ENCODE results near the gene RAB38. TPM values are rescaled to one million over a fixed set of nuclear protein-coding genes. Genes with fewer than 3 reads are reported as not detected.

RAB38 gene
- 1 to 10 TPM; 1.8 to 7.6 TPM for total RNA-seq

DNA sequence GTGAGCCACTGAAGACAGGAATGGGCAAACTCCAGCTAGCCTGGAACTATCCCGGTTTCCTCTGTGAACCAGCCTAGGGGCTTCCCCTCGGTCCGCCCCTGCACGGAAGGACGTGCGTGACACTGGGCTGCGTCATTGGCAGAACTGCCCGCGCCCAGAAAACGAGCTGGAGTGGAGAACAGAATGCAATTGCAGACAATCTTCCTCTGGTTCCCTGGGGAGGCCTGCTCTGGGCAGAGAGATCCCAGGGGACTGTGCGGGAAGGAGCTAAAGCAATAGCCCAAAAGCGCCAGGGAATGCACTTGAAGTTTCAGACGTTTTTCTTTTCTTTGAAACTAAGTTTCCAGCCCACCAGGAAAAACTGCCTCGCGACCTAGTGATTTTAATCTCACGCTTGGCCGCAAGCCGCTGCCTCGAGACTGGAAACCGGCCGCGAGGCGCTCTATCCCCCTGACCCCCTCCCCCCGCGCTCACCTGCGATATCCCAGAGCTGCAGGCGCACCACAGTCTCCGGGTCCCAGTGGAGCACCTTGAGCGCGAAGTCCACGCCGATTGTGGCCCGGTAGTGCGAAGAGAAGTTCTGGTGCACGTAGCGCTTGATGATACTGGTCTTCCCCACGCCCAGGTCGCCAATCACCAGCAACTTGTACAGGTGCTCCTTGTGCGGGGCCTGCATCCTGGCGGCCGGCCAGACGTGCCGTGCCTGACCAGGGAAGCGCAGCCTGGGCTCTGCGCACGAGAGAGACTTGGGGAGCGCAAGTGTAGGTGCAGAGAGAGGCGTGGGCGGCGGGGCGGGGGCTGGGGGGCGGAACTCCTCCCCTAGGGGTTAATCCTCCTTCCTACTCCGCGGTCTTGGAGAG lies at the start of gene RAB38:
Gene RAB38 (minus strand): TSS at position 735 of the 860 bp plus-strand sequence. CDS start 59 bp downstream, at position 676.
- intact Hi-C loops (cut with DNase I), result no loop called here
- peak within 1 kb of the TSS; percentile 18 to 36 for H3K4me3 ChIP-seq
- no peaks in the 10 kb centered on the region for H3K4me1 ChIP-seq (replicated peaks)
- WGBS, result under 1% methylated on average over 54 of the region's 54 CpGs
- no peaks in the 10 kb centered on the region for H3K9me3 ChIP-seq
- DNase-seq (ENCODE audit: low spot score), result peak; percentile 30
- no peaks in the 10 kb centered on the region for H3K36me3 ChIP-seq
- H3K27me3 ChIP-seq (replicated peaks; ENCODE audit: insufficient read depth), result no peaks in the 10 kb centered on the region
- peak; percentile 49 for TF ChIP-seq POLR2AphosphoS5 (IDR thresholded peaks at IDR 0.05)
- TF ChIP-seq POLR2A (IDR thresholded peaks at IDR 0.05), result peak; percentile 39
- TF ChIP-seq, protein P1, sequence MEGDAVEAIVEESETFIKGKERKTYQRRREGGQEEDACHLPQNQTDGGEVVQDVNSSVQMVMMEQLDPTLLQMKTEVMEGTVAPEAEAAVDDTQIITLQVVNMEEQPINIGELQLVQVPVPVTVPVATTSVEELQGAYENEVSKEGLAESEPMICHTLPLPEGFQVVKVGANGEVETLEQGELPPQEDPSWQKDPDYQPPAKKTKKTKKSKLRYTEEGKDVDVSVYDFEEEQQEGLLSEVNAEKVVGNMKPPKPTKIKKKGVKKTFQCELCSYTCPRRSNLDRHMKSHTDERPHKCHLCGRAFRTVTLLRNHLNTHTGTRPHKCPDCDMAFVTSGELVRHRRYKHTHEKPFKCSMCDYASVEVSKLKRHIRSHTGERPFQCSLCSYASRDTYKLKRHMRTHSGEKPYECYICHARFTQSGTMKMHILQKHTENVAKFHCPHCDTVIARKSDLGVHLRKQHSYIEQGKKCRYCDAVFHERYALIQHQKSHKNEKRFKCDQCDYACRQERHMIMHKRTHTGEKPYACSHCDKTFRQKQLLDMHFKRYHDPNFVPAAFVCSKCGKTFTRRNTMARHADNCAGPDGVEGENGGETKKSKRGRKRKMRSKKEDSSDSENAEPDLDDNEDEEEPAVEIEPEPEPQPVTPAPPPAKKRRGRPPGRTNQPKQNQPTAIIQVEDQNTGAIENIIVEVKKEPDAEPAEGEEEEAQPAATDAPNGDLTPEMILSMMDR (IDR thresholded peaks at IDR 0.05), result no peak
- peak within 1 kb of the TSS in 1 of 2 donors; percentile 41 for H3K27ac ChIP-seq

DNA sequence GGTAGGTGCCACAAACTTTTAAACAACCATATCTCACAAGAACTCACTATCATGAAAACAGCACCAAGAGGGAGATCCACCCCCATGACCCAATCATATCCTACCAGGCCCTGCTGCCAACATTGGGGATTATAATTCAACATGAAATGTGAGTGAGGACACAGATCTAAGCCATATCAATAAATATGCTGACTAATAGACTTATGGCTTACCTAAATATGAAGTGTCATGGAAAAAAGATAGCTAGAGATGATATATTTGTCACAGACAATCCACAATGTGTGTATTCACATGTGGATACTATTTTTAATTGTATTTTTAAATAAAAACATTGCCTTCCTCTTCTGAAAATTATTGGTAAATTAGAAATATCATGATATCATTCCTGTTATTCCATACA lies 38.2 kb upstream of the RAB38 start:
- TF ChIP-seq, protein P1 (IDR thresholded peaks at IDR 0.05), result no peak
- TF ChIP-seq POLR2AphosphoS5 (IDR thresholded peaks at IDR 0.05) (no peak), POLR2A (IDR thresholded peaks at IDR 0.05) (no peak)
- Histone ChIP-seq H3K4me1 (replicated peaks) (no peaks in the 10 kb centered on the region), H3K27ac (no peak overlapping the region), H3K27me3 (replicated peaks; ENCODE audit: insufficient read depth) (no peaks in the 10 kb centered on the region), H3K36me3 (no peaks in the 10 kb centered on the region), H3K9me3 (no peaks in the 10 kb centered on the region), H3K4me3 (no peak overlapping the region)
- intact Hi-C loops (cut with DNase I), result no loop called here
- DNase-seq (ENCODE audit: low spot score), result no peak

DNA sequence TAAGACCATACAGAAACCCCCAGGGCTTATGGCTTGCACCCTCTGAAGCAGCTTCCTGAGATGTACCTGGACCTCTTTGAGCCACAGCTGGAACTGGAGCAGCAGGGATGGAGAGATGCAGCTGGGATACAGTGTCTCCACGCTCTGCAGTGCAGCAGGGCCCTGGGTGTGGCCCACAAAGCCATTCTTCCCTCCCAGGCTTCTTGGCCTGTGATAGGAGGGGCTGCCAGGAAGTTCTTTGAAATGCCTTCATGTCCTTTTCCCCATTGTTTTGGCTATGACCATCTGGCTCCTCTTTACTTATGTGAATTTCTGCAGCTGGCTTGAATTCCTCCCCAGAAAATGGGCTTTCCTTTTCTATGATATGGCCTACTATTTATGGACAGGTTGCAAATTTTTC lies 37.1 kb upstream of the RAB38 start:
- Histone ChIP-seq H3K36me3 (no peaks in the 10 kb centered on the region), H3K4me1 (replicated peaks) (no peaks in the 10 kb centered on the region), H3K27me3 (replicated peaks; ENCODE audit: insufficient read depth) (no peaks in the 10 kb centered on the region), H3K27ac (no peak overlapping the region), H3K4me3 (no peak overlapping the region), H3K9me3 (no peaks in the 10 kb centered on the region)
- TF ChIP-seq, protein P1 (IDR thresholded peaks at IDR 0.05), result no peak
- TF ChIP-seq POLR2AphosphoS5 (IDR thresholded peaks at IDR 0.05) (no peak), POLR2A (IDR thresholded peaks at IDR 0.05) (no peak)
- intact Hi-C loops (cut with DNase I), result no loop called here
- 0% methylated on average over 1 of the region's 1 CpG for WGBS
- DNase-seq (ENCODE audit: low spot score), result no peak

DNA sequence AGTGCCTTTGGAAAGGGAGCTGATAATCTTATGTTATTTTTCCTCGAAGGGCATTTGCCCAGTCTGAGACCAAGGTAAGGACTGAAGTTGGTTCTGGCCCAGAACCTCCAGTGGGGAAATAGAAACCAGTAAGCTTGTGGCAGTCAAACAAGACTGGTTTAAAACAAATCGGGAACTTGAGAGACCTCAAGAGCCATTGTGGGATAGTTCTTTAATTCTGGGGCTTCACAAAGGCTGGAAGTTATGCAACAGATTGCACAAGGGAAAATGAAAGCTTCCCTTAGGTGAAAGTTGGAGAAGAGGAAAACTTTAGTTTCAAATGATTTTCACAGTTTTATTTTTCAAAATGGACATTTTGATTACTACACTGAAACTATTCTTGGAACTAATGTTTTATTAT lies 33.5 kb upstream of the RAB38 start:
- no peaks in the 10 kb centered on the region for H3K27me3 ChIP-seq (replicated peaks; ENCODE audit: insufficient read depth)
- H3K9me3 ChIP-seq, result no peaks in the 10 kb centered on the region
- TF ChIP-seq, protein P1 (IDR thresholded peaks at IDR 0.05), result no peak
- TF ChIP-seq POLR2A (IDR thresholded peaks at IDR 0.05) (no peak), POLR2AphosphoS5 (IDR thresholded peaks at IDR 0.05) (no peak)
- WGBS, result 70% methylated on average over 2 of the region's 2 CpGs
- H3K4me3 ChIP-seq, result no peak overlapping the region
- no peaks in the 10 kb centered on the region for H3K36me3 ChIP-seq
- no peak overlapping the region for H3K27ac ChIP-seq
- no peak for DNase-seq (ENCODE audit: low spot score)
- H3K4me1 ChIP-seq (replicated peaks), result no peaks in the 10 kb centered on the region
- intact Hi-C loops (cut with DNase I), result no loop called here

- intact Hi-C loops (cut with DNase I), result no loop called here
- no peak for DNase-seq (ENCODE audit: low spot score)
- TF ChIP-seq POLR2A (IDR thresholded peaks at IDR 0.05) (no peak), POLR2AphosphoS5 (IDR thresholded peaks at IDR 0.05) (no peak)
- TF ChIP-seq, protein P1 (IDR thresholded peaks at IDR 0.05), result no peak
- no peaks in the 10 kb centered on the region for H3K36me3 ChIP-seq
- H3K27me3 ChIP-seq (replicated peaks; ENCODE audit: insufficient read depth), result no peaks in the 10 kb centered on the region
- H3K27ac ChIP-seq, result no peak overlapping the region
- 0% methylated on average over 1 of the region's 1 CpG for WGBS
- H3K4me3 ChIP-seq, result no peak overlapping the region
- no peaks in the 10 kb centered on the region for H3K4me1 ChIP-seq (replicated peaks)
- no peaks in the 10 kb centered on the region for H3K9me3 ChIP-seq
Measured at GRCh38 chr11:88206751-88207150, 31.5 kb upstream of the RAB38 start.
